Putamen (tissue), 1 donor: ENCODE results near the gene AFF3.

Source experiments
- DNase-seq: peaks from one replicate; pipeline ENCODE4 v3.0.0-alpha.2; 2016; ENCODE audit warnings: low spot score

AFF3 gene

GRCh38 chr2:99597616-99598015, 544.8 kb downstream of the AFF3 start:
- DNase-seq = no peak

GRCh38 chr2:99595373-99595772, 547.0 kb downstream of the AFF3 start:
- DNase-seq = no peak

- no peak for DNase-seq
Measured at GRCh38 chr2:99593692-99594427, 548.5 kb downstream of the AFF3 start.

GRCh38 chr2:99576775-99577174, 565.6 kb downstream of the AFF3 start:
- DNase-seq = no peak

- no peak for DNase-seq
Measured at GRCh38 chr2:99573634-99574251, 568.6 kb downstream of the AFF3 start.

DNA sequence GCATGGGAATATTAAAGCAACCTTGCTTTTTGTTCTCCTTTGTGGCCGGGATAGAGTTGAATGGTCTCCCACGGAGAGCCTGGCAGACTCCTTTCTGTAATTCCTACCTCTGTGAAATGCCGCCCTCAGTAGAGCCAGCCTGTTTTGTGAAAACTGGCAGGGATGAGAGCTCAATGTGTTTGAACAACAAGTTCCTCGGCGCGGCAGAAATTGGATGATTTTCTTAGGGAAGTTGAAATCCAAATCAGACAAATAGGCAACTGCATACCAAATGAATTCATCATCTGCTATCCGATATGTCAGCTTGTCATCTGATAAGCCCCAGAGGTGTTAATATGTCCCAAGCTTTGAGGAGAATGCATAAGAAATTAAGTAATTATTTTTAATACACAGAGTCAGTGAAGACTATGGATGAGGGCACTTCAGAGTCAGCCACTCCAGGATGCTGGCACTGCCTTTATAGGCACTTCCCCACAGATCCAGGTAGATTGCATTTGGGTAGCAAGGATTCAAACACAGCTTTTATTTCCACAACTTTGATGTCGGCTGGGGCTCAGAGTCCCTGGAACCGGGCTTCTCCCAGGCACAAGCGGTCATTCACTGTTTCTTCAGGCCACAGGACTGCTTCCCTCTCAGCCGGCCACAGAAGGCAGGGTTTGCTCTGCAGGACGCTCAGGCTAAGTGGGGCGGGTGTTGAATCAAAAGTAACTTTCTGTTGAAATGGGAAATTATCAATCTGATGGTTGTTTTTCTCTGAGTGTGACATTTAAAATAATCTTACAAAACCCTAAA, 569.8 kb downstream of the AFF3 start:
- DNase-seq = no peak

DNA sequence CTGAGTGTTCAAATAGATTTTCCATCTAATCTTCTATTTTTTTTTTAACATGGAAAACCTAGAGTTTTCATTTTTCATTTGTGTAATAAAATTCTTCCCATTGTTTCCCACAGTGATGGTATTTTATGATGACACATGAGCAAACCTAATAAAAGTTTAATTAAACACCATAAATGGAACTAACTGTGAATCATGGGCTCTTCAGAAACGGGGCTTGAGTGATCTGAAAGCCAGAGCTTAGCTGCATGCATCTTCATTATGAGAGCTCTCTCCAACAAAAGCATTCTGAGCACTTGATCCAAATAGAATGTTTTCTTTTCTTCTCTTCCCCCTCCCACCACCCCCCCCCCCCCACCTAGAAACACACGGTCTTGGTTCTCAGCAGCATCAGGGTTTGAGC, 570.4 kb downstream of the AFF3 start:
- no peak for DNase-seq

GRCh38 chr2:99571533-99571932, 570.9 kb downstream of the AFF3 start:
- no peak for DNase-seq

- DNase-seq = no peak
Measured at GRCh38 chr2:99571021-99571420, 571.4 kb downstream of the AFF3 start.

GRCh38 chr2:99569386-99569785, 573.0 kb downstream of the AFF3 start:
- no peak for DNase-seq

DNA sequence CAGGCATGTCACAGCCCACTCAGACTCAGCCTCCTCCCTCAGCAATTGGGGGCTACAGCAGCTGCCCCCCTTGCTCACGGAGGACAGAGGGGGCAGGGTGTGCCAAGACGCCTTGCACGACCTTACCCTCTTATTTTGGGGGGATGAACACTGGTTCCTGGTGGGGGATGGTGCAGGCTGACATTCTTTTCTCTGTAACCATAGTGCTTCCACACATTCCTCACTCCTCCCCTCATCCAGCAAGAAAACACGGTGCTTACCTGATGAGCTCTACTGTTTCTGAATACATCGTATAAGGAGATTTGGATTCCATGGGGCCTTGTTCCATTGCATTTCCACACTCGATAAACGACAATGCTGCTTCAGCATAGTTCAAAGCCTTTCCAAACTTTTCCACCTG, 577.2 kb downstream of the AFF3 start:
- no peak for DNase-seq

GRCh38 chr2:99562516-99562915, 579.9 kb downstream of the AFF3 start:
- DNase-seq = no peak

GRCh38 chr2:99561804-99562203, 580.6 kb downstream of the AFF3 start:
- no peak for DNase-seq

DNA sequence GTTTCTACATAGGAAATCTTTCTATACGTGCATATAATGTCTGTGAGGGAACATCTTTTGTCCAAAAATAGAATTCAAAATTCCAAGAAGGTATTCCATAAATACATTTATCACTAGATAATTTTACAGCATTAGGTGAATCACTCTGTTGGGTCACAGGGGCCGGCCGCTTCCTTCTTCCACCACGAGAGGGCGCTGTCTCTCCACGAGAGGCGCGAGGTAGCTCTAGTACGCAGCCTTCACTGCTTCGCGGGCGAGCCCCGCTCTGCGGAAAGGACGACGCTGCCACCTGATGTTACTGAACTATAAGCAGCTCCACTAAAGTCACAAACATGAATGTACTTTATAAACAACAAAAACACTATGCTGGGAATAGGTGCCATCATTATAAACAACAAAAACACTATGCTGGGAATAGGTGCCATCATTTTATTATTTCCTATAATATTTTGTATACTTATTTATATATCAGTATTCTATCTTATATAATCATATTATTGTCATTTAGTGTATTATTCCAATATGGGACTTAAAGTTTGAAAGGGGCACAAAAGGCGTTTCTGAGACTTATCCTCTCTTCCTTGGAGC, 583.2 kb downstream of the AFF3 start:
- peak; percentile 74 for DNase-seq

GRCh38 chr2:99555404-99555803, 587.0 kb downstream of the AFF3 start:
- DNase-seq = no peak

GRCh38 chr2:99554871-99555270, 587.5 kb downstream of the AFF3 start:
- DNase-seq = no peak

DNA sequence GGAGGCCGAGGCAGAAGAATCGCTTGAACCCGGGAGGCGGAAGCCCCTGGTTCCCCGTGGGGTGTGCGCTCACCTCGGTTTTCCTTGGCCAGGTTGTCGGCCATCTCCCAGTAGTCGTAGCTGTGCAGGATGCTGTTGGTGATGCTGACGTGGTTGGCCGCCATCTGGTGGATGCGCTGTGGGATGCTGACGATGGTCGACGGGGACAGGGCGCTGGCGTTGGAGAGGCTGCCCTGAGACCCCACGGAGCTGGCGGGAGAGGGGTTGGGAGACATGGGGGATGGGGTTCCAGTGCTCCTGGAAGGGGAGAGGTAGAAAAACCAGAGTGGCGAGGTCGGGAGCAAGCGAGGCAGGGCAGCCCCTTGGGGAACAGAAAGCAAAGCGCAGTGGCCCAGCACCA, 588.2 kb downstream of the AFF3 start:
- no peak for DNase-seq

- DNase-seq = no peak
Measured at GRCh38 chr2:99552529-99552928, 589.9 kb downstream of the AFF3 start.

DNA sequence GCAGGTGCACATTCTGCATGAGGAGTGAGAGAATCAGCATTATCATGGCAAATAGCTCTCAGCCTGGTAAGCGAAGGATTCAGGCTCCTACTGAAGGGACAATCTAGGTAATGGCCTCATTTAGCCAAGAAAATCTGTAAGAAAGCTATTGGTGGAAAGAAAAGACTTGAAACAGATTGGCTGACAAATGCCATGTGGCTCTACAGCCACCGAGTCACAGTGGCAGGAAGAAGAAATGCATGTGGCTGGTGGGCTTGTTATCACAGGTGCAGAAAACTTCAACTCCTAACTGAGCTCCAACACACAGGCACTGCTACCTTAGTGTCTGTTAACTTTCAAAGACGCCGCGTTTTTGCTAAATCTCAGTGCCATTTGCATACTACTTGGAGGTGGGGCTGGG, 592.0 kb downstream of the AFF3 start:
- DNase-seq = no peak

GRCh38 chr2:99545604-99546003, 596.8 kb downstream of the AFF3 start:
- DNase-seq = no peak

GRCh38 chr2:99545066-99545465, 597.3 kb downstream of the AFF3 start:
- DNase-seq = no peak

GRCh38 chr2:99544608-99545007, 597.8 kb downstream of the AFF3 start:
- peak; percentile 42 for DNase-seq

- DNase-seq = no peak
Measured at GRCh38 chr2:99543247-99543646, 599.1 kb downstream of the AFF3 start.
